Kidney (tissue), 14 donors: Measurements from ENCODE around the gene HOXA5. TPM values are rescaled to one million over a fixed set of nuclear protein-coding genes. Genes with fewer than 3 reads are reported as not detected.
A peak's percentile ranks its signal among the peaks of the same experiment; 100 is the strongest.

Source experiments
- DNase-seq, 5 donors: peaks; one replicate each; pipeline ENCODE4 v3.0.0-alpha.2; 2013 to 2020
- FAIRE-seq: peaks from 2 replicates; lab custom pipeline; 2012; peaks lifted over from hg19 to GRCh38; lab: Jason Lieb, UNC
- H3K27ac ChIP-seq, 2 donors: one replicate each; pipeline ENCODE4 v1.7.0; 2013; ENCODE audit warnings: low read depth in 2 of 2, low read length in 2 of 2, inconsistent platforms in 1 of 2
- H3K27me3 ChIP-seq: one replicate; pipeline ENCODE4 v1.7.1; 2013; ENCODE audit warnings: low read length, inconsistent platforms; ENCODE audit not compliant: control insufficient read depth, insufficient read depth
- H3K36me3 ChIP-seq, 3 donors: one replicate each; pipeline versions ENCODE4 v1.7.0 to v1.7.1; 2013; ENCODE audit warnings: low read length in 3 of 3, control low read depth in 1 of 3, inconsistent platforms in 1 of 3; ENCODE audit not compliant: insufficient read depth in 3 of 3, control insufficient read depth in 2 of 3
- H3K4me1 ChIP-seq, 3 donors: one replicate each; pipeline versions ENCODE4 v1.7.0 to v1.7.1; 2013; ENCODE audit warnings: low read length in 3 of 3, inconsistent platforms in 1 of 3, low read depth in 1 of 3; ENCODE audit not compliant: control insufficient read depth in 2 of 3, insufficient read depth in 2 of 3
- H3K4me3 ChIP-seq, 3 donors: one replicate each; pipeline versions ENCODE4 v1.7.0 to v1.8.1; 2013; ENCODE audit warnings: low read length in 3 of 3, control low read depth in 1 of 3, inconsistent platforms in 1 of 3
- H3K9ac ChIP-seq, 3 donors: one replicate each; pipeline versions ENCODE4 v1.7.0 to v1.7.1; 2013; ENCODE audit warnings: low read length in 3 of 3, control low read depth in 1 of 3, inconsistent platforms in 1 of 3
- H3K9me3 ChIP-seq, 3 donors: one replicate each; pipeline versions ENCODE4 v1.7.0 to v1.7.1; 2013; ENCODE audit warnings: low read length in 3 of 3, control low read depth in 1 of 3, inconsistent platforms in 1 of 3; ENCODE audit not compliant: control insufficient read depth in 2 of 3, insufficient read depth in 1 of 3
- CTCF ChIP-seq: IDR thresholded peaks from 3 replicates; pipeline ENCODE4 v1.5.1; 2012; ENCODE audit warnings: mild to moderate bottlenecking, moderate library complexity, borderline replicate concordance; ENCODE audit not compliant: insufficient read depth; ENCODE audit errors: extremely low read depth
- intact Hi-C: fragments of 100-400 bp; cut with DNase I; formaldehyde crosslinking; loops from one replicate; pipeline ENCODE4 v1.11.1; 2022
- polyA plus RNA-seq: library from polyadenylated mRNA; stranded (reverse); fragments of 350-450 nt; fragmentation: Illumina TruSeq; extraction: RNeasy Lipid Tissue Mini Kit (QIAGEN cat#74804); gene quantifications from one replicate; pipeline ENCODE4 v1.2.3, GENCODE V29; 2014; ENCODE audit warnings: low read depth, low replicate concordance; ENCODE audit not compliant: insufficient read depth
- total RNA-seq: library from RNA; stranded (reverse); fragmentation: NEBNext Ultra II Directional; extraction: Animal tissue kit (Norgen Biotek cat#: 25700); gene quantifications from one replicate; pipeline ENCODE4 v1.2.1, GENCODE V29; 2021
- donor health status: control.
- donor health status: control.
- donor health status: control.
- donor health status: control.
- donor health status: control.
- donor health status: DM: yes; HTN: yes; CAD: no.
- donor health status: Normal renal cell carcinoma (clear cell type).

HOXA5 gene
- total and polyA plus RNA-seq, 2 donors from 2014 or later = 19.4 to 38.0 TPM

DNA sequence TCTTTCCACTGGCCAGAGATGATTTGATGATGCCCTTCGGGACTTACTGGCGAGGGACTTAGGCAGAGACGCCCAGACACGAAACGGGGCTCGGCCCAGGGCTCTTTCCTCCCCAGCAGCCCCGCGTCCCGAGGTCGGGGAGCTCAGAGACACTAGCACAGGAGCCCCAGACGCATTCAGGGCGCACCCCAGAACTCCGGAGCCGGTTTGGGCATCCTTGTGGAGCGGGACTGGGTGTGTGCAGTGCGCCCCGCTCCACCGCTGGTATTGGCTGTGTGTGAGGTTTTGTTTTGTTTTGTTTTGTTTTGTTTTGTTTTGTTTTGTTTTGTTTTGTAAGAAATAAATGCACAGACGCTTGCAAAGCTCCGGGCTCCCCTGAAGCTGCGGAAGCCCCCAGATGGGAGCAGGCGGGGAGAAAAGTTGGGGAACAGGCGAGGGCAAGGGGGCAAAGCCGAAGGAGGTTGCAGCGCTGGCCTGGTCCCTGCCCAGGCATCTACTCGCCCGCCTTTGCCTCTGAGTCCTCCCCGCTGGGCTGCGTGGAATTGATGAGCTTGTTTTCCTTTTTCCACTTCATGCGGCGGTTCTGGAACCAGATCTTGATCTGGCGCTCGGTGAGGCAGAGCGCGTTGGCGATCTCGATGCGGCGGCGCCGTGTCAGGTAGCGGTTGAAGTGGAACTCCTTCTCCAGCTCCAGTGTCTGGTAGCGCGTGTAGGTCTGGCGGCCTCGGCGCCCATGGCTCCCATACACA lies 1.9 kb upstream of the HOXA5 start:
- peaks cover 2 to 12% (median 7%) of the 10 kb centered on the region in 3 donors for H3K36me3 ChIP-seq
- DNase-seq (peak in 3 of 5 donors; percentile 48 to 76 (median 64)), FAIRE-seq (no peak)
- intact Hi-C loops = no loop called here
- peak overlapping the region; percentile 5 to 73 (median 48) for H3K9ac ChIP-seq
- peak overlapping the region; percentile 97 to 98 for H3K27ac ChIP-seq
- peaks cover 0 to 14% (median 10%) of the 10 kb centered on the region in 3 donors for H3K4me1 ChIP-seq
- peak overlapping the region in 1 of 3 donors; percentile 83 for H3K4me3 ChIP-seq
- H3K27me3 ChIP-seq = no peaks in the 10 kb centered on the region
- no peak for TF ChIP-seq CTCF
- no peaks in the 10 kb centered on the region for H3K9me3 ChIP-seq

DNA sequence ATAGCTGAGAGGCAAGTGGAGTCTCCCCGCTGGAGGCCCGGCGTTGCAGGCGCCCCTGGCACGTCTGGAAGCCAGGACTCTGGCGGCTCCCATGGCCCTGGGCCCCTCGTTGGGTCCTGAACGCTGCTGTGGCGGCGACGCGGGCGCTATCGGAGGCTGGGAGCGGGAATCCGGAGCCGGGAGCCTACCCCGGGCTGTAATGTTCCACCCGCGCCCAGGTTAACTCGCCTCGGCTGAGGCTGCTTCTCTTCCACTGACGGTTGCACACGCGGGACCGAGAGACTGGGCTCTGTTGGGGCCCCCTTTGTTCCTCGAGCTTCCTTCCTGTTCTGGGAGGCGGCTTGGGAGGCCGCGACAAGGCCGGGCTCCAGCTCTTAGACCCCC lies 1.3 kb upstream of the HOXA5 start:
- Histone ChIP-seq H3K4me3 (peak overlapping the region in 1 of 3 donors; percentile 83), H3K36me3 (peaks cover 2 to 12% (median 7%) of the 10 kb centered on the region in 3 donors), H3K27me3 (no peaks in the 10 kb centered on the region), H3K9me3 (no peaks in the 10 kb centered on the region), H3K4me1 (peaks cover 0 to 14% (median 10%) of the 10 kb centered on the region in 3 donors), H3K27ac (peak overlapping the region; percentile 97), H3K9ac (peak overlapping the region in 2 of 3 donors; percentile 48 to 97)
- intact Hi-C loops = no loop called here
- DNase-seq (peak in 3 of 5 donors; percentile 26 to 73 (median 64)), FAIRE-seq (no peak)
- no peak for TF ChIP-seq CTCF

DNA sequence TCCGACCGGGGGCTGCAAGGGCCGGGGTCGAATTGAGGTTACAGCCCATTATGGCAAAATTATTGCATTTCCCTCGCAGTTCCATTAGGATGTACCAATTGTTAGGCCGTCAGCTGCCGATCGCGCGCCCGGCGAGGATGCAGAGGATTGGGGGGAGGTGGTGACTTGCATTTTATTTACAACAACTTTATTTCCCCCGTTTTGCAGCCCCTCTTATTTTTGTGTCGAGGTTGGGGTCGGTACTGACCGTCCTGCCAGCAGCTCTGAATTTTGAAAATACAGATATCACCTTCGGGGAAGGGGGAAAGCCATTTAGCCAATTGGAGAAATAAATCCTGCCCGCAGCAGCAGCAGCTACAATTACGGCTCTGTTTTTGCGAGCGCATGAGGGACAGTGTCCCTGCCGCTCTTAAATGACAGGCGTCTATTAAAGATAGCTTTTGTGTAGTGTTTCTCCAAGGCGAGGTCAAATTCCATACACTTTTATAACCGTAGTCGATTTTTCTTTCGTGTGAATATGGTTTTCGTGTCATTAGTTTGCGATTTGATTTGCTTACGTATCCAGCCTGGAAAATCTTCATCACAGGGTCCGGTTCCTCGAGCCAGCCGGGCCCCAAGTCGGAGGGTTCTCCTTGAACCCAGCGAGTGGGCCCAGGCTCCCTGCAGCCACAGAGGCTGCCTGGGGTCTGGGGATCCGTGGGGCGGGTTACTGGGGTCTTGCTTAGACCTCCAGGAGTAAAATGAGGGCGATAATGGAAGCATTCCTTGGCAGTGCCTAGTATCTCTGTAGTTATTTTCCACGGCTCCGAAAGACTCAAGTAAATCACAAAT lies 684 bp upstream of the HOXA5 start:
- intact Hi-C loops = no loop called here
- Histone ChIP-seq H3K4me3 (peak overlapping the region; percentile 20 to 83 (median 33)), H3K9me3 (no peaks in the 10 kb centered on the region), H3K36me3 (peaks cover 2 to 12% (median 7%) of the 10 kb centered on the region in 3 donors), H3K9ac (peak overlapping the region in 2 of 3 donors; percentile 22 to 97), H3K27ac (peak overlapping the region; percentile 97), H3K4me1 (peaks cover 0 to 14% (median 9%) of the 10 kb centered on the region in 3 donors), H3K27me3 (no peaks in the 10 kb centered on the region)
- TF ChIP-seq CTCF = no peak
- peak in 2 of 5 donors; percentile 23 to 48 for DNase-seq
- no peak for FAIRE-seq
